HG03442 (cell line): ENCODE data around the gene ELK1.

Experiments used
- ATAC-seq: cut with Tn5 transposase; IDR thresholded peaks from one replicate; pipeline ENCODE4 v1.9.1; 2021; ENCODE audit warnings: mild to moderate bottlenecking, moderate library complexity; ENCODE audit not compliant: unreplicated experiment

ELK1 gene

DNA sequence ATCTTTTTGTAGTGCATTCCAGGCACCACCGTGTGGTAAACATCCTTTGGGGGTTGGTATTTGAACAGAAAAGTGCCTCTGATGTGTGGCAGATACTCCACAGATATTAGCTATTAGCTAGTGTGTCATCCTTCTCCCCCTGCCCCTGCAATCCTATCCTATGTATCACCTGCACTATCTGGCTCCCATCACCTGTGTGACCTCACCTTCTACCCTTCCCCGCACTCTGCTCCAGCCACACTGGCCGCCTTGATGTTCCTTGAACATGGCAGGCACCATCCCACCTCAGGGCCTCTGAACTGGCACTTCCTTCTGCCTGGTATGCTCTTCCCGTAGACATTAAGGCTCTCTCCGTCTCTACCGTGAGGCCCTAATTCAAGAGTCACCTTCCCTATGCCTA lies 3.7 kb downstream of the ELK1 start:
- ATAC-seq, result no peak

DNA sequence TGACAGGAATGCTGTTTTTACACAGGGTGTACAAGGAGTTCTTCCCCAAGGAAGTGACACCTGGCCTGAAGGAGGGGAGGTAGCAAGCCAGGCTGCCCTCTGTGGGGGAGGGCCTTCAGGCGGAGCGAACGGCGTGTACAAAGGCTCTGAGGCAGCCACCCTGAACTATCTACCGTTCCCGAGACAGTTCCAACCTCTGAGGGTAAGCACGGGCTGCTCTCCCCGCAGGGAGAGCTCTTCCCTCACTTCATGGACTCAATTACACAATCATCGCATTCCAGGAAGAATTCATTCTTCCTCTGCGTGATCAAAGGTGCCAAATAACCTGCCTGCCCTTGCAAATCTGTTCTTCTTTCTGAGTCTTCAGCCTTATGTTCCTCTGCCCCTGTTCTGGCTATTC lies 4.8 kb downstream of the ELK1 start:
- ATAC-seq, result no peak

DNA sequence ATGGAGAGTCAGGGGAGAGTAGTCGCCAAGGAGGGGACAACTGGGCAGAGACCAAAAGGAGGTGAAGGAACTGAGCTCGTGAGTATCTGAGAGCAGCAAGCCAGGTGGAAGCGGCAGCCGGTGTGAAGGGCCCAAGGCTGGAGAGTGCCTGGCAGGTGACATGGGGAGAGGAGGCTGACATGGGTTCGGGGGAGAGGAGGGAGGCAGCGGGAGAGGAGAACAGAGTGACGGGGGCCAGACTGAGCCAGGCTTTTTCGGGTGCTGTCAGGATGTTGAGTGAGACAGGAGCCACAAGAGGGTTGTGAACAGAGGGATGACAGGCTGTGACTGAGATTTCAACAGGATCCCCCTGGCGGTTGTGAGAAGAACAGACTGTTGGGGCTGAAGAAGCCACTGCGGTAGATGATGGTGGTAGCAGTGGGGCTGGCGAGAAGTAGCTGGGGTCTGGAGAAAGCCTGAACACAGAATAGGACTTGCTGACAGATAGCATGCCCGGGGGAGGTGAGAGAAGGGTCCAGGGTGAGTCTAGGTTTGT lies 5.7 kb downstream of the ELK1 start:
- ATAC-seq, result no peak

DNA sequence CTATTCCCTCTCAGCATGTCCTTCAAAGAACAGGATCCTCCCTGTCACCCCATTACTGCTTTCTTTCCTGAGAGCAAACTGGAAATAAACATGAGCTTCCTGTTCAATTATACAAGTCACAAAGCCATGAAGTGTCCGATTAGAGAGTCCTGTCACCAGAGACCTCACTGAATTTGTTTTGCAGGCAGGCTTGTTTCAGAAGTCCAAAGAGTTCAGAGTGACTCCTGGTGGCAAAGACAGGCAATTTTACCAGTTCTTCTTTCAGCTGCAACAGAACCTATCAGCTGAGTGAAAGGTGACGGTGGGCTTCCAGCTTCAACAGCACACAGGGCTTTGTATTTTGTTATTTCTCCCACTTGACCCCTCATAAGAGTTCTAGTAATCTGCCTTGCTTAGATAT lies 6.4 kb downstream of the ELK1 start:
- ATAC-seq, result no peak

DNA sequence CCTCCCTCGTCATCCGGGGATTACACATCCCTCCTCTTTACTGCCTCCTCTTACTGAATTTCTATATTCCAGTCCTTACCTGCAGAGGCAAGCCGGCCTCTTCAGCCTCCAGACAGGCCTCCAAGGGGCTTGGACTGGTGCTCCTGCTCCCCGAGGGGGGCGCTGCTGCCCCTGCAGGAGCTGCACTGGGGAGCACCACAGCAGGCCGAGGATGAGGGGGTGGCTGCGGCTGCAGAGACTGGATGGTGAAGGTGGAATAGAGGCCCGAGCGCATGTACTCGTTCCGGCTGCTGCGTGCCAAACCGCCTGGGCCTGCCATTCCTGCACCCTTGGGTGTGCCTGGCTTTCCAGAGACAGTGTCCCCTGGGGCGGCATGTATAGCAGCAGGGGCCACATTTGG lies 11.5 kb downstream of the ELK1 start:
- no peak for ATAC-seq

DNA sequence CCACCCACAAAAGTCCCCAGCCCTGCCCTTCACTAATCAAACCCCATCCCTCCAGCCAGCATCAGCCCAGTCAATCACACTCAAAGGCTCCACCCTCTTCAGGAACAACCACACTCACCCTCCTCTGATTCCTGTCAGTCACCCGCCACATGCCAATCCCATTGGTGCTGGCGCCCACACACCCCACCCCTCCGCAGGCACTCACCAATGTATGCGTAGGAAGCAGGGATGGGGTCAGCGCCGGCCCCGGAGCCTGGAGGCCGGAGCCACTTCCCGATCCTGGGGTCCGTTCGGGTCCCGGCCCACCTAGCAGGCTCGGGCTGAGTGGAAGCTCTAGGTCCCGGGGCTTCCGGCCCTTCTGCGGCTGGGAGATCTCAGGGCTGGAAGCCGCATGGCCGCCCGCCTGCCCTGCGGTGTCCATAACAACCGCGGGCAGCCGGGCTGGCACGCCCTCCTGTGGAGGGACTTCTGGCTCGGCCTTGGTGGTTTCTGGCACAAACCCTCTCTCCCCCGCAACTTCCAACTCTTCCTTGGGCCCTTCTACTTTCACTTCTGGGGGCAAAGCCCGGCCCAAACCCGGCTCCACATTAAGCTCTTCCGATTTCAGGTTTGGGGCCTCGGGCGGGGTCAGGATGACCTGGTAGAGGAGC lies 12.7 kb downstream of the ELK1 start:
- no peak for ATAC-seq

DNA sequence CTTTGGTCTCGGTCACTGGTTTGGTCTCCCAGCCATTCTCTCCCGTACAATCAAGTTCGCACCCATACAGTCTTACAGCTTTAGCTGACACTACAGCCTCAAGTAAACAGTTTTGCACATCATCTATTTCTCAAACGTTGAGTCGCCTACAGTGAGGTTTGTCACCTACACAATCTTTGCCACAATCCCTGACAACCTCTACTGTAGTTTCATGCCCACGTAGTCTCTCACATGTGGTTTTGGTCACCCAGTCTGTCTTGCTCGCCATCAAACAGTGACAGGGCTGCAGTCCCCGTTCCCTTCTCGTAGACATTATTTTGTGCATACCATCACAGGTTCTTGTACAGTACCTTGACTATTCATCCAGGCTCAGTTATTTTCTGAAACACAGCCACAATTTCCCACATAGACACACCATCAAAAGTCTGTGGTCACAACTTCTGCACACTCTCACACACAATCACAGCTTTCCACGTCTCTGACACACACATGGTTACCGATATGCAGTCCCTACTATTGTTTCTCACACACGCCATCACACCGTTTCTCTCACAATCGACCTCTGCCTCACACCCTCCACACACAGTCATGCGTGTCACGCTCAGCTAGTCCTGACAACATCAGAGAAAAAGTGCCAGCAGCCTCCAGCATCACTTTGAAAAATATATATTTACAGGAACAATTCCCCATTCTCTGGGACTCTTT lies 15.3 kb downstream of the ELK1 start:
- ATAC-seq, result no peak

DNA sequence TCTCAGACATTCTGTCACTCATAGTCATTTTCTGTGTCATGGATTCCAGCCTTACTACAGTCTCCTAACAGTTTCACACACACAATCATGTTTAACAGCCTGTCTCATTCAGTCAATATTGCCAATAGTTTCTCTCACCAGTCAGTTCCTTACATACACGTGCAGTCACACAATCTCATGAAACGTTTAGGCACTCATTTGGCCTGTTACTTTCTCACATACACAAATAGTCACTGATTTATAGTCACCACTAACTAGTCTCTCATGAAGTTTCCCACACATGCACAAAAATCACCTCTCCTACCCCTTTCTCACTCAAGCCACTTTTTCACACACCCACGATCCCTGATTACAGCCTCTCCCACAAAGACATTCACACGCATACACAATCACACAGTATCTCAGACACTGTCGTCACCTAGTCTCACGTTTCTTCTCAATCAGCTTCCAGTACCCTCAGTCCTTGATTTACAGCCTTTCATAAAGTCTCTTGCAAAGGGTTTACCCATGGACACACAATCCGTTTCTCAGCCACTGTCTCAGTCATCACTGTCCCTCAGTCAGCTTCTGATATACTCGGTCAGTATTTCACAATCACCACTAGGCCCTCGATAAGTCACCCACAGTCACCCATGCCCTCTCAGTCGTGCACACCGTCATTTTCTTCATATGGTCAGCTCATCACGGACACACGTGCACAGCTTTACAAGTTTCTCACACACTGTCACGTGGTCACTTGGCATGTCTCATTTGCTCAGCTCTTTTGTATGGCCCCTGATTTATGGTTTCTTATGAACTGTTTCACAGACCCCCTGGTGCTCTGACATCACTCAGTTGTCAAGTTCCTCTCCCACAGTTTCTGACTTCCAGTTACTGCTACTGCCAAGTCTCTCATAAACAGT lies 16.4 kb downstream of the ELK1 start:
- ATAC-seq, result no peak

DNA sequence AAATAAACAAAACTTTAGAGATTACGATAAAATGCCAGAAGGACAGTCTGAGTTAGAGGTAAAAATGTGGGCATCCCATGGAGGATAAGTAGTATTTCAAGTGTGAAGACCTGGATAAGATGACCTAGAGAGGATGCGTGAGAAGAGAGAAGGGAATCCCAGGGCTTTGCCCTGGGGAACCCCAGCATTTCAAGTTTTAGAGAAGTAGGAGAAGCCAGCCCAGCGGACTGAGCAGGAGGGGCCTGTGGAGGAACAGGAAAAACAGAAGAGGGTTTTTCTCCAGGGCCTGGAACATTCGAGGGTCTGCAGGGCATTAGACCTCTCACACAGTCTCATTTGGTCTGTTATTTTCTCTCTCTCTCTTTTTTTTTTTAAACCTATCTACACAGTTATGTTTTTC lies 17.7 kb downstream of the ELK1 start:
- no peak for ATAC-seq

DNA sequence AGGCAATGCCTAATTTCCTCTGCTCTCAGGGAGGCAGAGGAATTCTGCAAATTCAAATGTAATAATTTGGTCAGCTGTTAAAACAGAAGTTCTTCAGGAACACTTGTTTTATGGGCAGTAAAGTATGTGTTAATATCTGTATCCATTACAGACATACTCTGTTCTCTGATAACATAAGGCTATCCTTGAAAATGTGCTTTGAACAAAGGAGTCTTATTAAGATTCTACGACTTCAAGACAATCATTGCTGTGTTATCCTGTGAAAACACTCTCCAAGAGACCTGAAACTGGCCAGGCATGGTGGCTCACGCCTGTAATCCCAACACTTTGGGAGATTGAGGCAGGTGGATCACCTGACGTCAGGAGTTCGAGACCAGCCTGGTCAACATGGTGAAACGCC lies 18.7 kb downstream of the ELK1 start:
- ATAC-seq, result no peak

DNA sequence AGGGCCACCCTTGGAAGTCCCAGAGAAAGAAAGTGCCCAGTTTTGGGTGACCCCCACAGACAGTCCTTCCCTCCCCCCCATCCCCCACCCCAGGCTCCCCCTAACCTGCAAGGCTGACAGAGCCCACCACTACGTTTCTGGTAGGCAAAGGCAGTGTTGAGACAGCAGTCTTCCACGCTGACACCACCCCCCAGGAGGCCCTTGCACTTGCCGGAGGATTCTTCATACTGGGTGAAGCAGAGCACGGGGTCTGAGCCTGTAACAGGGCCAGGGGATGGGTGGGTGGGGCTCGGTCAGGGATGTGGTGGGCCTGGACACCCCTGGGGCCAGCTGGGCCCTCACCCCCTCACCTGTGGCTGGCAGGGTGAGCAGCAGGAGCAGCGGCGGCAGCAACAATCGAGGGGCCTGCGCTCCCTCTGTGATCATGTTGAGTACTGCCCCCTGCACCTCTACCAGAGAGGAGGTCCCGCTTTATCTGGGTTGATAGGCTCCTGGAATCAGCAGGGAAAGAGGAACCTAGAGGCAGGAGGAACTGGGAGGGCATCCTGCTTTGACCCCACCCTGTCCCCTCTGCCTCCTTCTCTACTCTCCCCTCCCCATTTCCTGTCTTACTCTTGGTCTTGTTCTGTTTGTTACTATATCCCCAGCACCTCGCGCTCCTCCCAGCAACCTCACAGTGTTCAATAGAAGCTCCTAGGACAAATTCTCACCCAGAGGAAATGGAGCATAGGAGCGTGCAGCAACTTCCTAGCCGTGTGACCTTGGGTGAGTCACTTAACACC lies 20.8 kb downstream of the ELK1 start, which contains the start of gene CFP:
Gene CFP, minus strand, starts transcription at position 512 of the 782 bp plus-strand sequence. Its CDS starts 86 bp downstream, at position 426.
- no peak for ATAC-seq

DNA sequence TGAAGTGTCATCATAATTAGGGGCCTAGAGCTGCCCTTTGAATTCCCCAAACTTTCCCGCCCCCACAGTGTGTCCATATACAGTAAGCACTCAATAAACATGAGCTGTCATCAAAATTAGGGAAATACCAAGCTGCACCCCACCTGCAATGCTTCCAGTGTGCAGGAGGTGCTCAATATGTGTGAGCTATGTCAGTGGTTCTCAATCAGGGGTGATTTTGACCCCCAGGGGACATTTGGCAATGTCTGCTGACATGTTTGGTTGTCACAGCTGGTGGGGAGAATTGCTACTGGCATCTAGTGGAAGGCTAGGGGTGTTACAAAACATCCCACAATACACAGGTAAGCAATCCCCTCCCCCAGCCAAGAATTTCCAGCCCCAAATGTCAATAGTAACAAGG lies 21.4 kb downstream of the ELK1 start:
- ATAC-seq, result no peak

DNA sequence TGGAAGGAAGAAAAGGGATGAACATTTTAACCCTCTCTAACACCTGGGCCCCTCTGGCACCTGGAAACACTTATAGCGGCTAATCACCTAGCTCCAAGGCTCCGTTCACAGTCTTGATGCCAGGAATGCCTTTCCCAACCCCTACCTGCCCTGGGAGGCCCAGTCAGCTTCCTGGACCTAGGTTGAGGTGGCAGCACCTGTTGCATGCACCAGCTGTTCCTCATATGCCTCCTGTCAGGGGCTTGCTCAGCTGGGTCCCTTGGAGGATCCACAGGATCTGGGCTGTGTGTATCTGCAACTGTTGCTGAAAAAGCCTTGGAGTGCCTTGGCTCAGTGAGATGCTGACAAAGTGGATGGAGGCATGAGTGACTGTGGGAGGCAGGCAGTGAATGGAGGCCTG lies 25.0 kb downstream of the ELK1 start:
- ATAC-seq, result no peak

DNA sequence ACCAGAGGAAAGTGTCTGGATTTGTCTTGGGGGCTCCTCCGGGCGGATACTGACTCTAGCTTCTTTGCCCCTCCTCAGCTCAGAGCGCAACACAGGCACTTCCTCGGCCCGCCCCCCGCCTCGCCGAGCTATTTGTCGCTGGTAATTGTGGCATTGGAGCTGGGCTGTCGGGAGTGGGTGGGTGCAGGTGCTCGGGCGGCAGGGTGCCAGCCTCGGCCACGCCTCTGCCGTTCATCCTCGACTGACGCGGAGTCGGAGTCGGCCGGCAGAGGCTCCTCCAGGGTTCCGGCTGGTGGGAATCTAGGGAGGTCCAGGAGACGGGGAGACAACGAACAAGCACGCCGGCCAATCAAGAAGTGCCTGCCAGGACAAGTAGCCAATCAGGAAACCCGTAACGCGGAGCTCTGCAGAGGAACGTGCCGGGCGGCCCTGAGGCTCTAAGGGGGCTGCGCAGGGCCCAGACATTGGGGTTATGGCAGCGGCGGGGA lies 26.8 kb downstream of the ELK1 start:
- no peak for ATAC-seq

DNA sequence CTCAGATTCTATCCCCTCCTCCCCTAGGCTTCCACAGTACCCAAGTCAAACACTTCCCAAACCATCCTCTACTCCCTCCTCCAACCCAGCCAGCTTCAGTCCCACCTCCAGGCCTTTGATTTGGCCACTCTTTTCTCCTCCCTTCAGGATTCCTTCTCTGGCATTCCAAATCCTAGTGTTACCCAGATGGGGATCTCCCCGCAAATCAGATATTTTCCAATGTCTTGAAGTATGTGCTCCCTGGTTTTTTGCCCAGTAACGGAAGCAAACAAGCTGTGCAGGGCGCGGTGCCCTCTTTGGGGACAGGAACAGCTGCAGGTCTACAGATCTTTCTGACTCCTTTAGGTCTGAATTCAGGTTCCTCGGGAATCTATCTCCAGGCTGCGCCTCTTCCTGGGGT lies 28.5 kb downstream of the ELK1 start:
- no peak for ATAC-seq

DNA sequence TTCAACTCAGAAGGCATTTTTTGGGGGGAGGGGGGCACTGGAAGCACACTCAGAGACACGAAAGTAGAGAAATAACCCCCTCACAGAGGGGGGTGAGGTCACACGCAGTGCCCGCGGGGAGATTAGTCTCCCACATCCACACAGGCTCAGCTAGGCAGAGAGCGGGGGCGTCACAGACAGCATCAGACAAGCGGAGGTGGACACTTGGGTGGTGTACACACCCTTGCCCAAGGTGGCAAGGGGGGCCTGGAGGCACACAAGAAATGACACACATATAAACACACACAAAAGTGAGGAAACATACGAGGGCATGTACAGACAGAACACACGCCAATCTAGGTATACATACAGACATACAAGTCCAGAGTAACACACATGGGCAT lies 30.1 kb downstream of the ELK1 start:
- ATAC-seq, result no peak

DNA sequence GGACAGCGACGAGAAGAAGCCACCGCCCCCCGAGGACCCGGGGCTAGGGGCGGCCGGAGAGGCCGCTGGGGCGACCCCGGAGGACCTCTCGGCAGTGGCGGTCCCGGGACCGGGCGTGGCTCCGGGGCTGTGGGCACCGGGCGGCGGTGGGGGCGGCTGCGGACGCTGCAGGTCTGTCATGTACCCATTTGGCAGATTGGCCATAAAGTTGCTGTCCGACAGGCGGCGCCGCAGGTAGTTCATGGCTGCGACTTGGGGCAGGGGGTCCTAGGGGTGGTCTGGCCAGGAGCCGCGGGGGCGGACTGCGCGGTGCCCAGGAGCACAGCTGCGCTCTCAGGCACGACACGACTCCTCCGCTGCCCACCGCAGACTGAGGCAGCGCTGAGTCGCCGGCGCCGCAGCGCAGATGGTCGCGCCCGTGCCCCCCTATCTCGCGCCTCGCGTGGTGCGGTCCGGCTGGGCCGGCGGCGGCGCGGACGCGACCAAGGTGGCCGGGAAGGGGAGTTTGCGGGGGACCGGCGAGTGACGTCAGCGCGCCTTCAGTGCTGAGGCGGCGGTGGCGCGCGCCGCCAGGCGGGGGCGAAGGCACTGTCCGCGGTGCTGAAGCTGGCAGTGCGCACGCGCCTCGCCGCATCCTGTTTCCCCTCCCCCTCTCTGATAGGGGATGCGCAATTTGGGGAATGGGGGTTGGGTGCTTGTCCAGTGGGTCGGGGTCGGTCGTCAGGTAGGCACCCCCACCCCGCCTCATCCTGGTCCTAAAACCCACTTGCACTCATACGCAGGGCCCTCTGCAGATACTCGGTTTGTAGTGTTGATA lies 30.7 kb downstream of the ELK1 start, which contains the start of gene SYN1:
Gene SYN1, minus strand, starts transcription at position 372 of the 817 bp plus-strand sequence. Its CDS starts 129 bp downstream, at position 243.
- ATAC-seq, result peak; percentile 77

DNA sequence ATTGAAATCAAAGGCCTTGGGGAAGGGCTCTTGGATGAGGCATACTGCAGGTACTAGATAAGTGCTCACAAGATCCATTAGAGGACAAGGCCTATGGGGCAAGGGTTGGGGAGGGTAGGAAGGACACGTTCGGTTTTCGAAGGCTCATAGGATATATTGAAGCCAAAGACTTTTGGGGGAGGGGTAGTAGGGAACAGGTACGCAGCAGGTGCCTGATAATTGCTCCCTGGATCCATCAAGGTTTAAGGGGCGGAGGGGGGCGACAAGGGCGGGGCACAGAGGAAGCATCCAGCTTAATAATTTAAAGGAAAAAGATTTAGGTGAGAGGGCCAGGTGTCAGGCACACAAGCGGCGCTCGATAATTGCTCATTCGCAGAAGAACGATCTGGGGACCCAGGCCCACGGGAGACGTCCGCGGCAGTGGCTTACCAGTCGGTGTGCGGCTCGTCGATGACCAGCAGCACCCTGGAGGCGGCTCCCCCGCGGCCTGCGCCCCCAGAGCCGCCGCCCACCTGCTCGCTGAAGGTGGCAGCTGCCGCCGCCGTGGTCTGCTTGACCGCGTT lies 31.4 kb downstream of the ELK1 start:
- ATAC-seq, result no peak

DNA sequence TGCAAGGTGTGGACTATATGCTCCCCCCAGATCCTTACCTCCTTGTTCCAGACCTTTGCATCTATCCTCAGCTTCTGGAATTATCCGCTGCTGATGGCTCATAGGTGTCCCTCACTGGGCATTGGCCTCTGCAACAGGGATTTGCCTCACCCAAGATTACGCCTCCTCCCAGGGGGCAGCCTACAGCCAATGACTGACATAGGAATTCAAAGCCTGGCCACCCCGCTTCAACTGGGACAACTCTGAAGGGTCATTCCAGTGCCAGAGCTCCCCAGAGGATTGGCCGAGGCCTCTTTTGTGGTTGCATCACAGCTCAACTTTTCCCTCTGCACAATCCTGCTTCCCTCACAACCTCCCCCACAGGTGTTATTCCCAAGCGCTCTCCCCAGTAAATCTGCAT lies 35.7 kb downstream of the ELK1 start:
- ATAC-seq, result no peak
